GM12878 (cell line): Measurements from ENCODE around the gene C3.

ENCODE experiments used
- EZH2 ChIP-seq: IDR thresholded peaks from 2 replicates; pipeline ENCODE4 v1.6.1; 2012; ENCODE audit warnings: low read depth, mild to moderate bottlenecking, control low read depth, inconsistent platforms, low read length, borderline replicate concordance; ENCODE audit not compliant: control insufficient read depth
- SRF ChIP-seq, 2 experiments: IDR thresholded peaks; 2 replicates each; pipeline ENCODE4 v1.6.1; 2011; ENCODE audit warnings: low read depth in 2 of 2, low read length in 2 of 2, mild to moderate bottlenecking in 1 of 2, moderate library complexity in 1 of 2

DNA sequence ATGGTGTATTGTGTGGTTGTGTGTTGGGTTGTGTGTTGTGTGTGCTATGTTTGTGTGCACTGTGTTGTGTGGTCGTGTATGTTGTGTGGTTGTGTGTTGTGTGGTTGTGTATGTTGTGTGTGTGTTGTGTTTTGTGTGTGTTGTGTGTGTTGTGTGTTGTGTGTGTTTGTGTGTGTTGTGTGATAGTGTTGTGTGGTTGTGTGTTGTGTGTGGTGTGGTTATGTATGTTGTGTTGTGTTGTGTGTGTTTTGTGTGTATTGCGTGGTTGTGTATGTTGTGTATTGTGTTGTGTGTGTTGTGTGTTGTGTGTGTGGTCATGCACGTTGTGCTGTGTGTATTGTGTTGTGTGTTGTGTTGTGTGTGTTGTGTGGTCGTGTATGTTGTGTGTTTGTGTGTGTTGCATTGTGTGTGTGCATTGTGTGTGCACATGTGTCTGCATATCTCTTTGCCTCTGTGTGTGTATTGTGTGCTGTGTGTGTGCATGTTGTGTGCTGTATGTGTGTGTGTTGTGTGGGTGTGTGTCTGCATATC, 2.9 kb downstream of the C3 start:
- TF ChIP-seq EZH2 (no peak), SRF (IDR thresholded peaks at IDR 0.05; ENCODE audit: low read depth in 2 of 2, low read length in 2 of 2) (no peak)
